HCT116 (cell line): ENCODE measurements around the gene PPP1R3G. TPM values are rescaled to one million over a fixed set of nuclear protein-coding genes. Genes with fewer than 3 reads are reported as not detected.

ENCODE experiments used
- ATAC-seq: fragments of 200-7000 bp; cut with Tn5 transposase; 2 replicates; pipeline ENCODE4 v1.9.1; 2020; ENCODE audit warnings: mild to moderate bottlenecking, moderate library complexity
- BruUV-seq: library from RNA; stranded (reverse); fragments of 400-500 nt; replicated peaks from 2 replicates; lab custom pipeline; 2021; lab: Mats Ljungman, UMichigan
- CTCF ChIA-PET: fragments of 300-600 bp; sonication (Branson Sonifier 250); formaldehyde crosslinking; loops from one replicate; lab custom pipeline; 2021; ENCODE audit warnings: antibody characterized with exemption; lab: Charles Lee
- POLR2A ChIA-PET: fragments of 300-600, 350-600 bp; sonication (Branson Sonifier 250); formaldehyde crosslinking; loops from one replicate; lab custom pipeline; 2021; ENCODE audit warnings: antibody characterized with exemption; lab: Charles Lee
- RAD21 ChIA-PET, 2 experiments: fragments of 300-600 bp; sonication (Branson Sonifier 250); formaldehyde crosslinking; loops; one replicate each; lab custom pipeline; 2023; ENCODE audit warnings: low total read pairs in 2 of 2; ENCODE audit not compliant: uncharacterized antibody in 2 of 2, unreplicated experiment in 2 of 2, low non-redundant PET in 1 of 2; lab: Charles Lee
- DNase-seq: peaks from one replicate; pipeline ENCODE4 v3.0.0-alpha.2; 2010; ENCODE audit warnings: low read depth, low spot score
- H2AFZ ChIP-seq: fragments of 200-600 bp; shearing (Covaris generic), sonication (generic); 2 replicates; pipeline ENCODE4 v1.6.1; 2017; ENCODE audit warnings: low read depth, mixed run types, mixed read lengths, antibody characterized with exemption, low read length; ENCODE audit not compliant: poor library complexity, severe bottlenecking
- H3K27ac ChIP-seq: 2 replicates; pipeline ENCODE4 v1.5.1; 2012; ENCODE audit warnings: low read depth, low read length
- H3K27me3 ChIP-seq: fragments of 200-600 bp; sonication (generic); 2 replicates; pipeline ENCODE4 v1.6.1; 2016; ENCODE audit warnings: mixed run types, low read length, mixed read lengths; ENCODE audit not compliant: insufficient read depth
- H3K36me3 ChIP-seq, 2 experiments: fragments of 200-500 bp in 1 of 2; fragments of 200-600 bp in 1 of 2; sonication (Bioruptor generic) in 1 of 2; sonication (generic) in 1 of 2; 2 replicates each; pipeline versions ENCODE4 v1.5.1 to v1.6.1; 2014 to 2016; ENCODE audit warnings: low read length in 2 of 2, inconsistent platforms in 1 of 2, mixed read lengths in 1 of 2, mixed run types in 1 of 2; ENCODE audit not compliant: insufficient read depth in 2 of 2, control insufficient read depth in 1 of 2
- H3K4me1 ChIP-seq, 2 experiments: fragments of 200-600 bp in 1 of 2; sonication (generic) in 1 of 2; 2 replicates each; pipeline versions ENCODE4 v1.5.1 to v1.6.1; 2012 to 2017; ENCODE audit warnings: low read length in 2 of 2, inconsistent platforms in 1 of 2, mild to moderate bottlenecking in 1 of 2, mixed read lengths in 1 of 2, mixed run types in 1 of 2, moderate library complexity in 1 of 2; ENCODE audit not compliant: insufficient read depth in 2 of 2, control insufficient read depth in 1 of 2
- H3K4me2 ChIP-seq: fragments of 200-600 bp; sonication (generic); 2 replicates; pipeline ENCODE4 v1.6.1; 2017; ENCODE audit warnings: mixed run types, low read length, mixed read lengths
- H3K4me3 ChIP-seq, 2 experiments: fragments of 200-600 bp in 1 of 2; sonication (generic) in 1 of 2; replicated peaks in 1 of 2; 2 replicates each; pipeline ENCODE4 v1.5.1; 2011 to 2016; ENCODE audit warnings: low read length in 2 of 2, control low read depth in 1 of 2, low read depth in 1 of 2, mild to moderate bottlenecking in 1 of 2, mixed read lengths in 1 of 2, mixed run types in 1 of 2
- H3K79me2 ChIP-seq: fragments of 200-600 bp; sonication (generic); 2 replicates; pipeline ENCODE4 v1.6.1; 2017; ENCODE audit warnings: mild to moderate bottlenecking, mixed run types, low read length, moderate library complexity, mixed read lengths; ENCODE audit not compliant: insufficient read depth
- H3K9ac ChIP-seq: fragments of 200-600 bp; sonication (generic); 2 replicates; pipeline ENCODE4 v1.6.1; 2016; ENCODE audit warnings: low read length, mixed read lengths
- H3K9me2 ChIP-seq: fragments of 200-600 bp; sonication (generic), shearing (Covaris generic); 2 replicates; pipeline ENCODE4 v1.6.1; 2017; ENCODE audit warnings: mixed run types, mild to moderate bottlenecking, moderate library complexity; ENCODE audit not compliant: insufficient read depth
- H3K9me3 ChIP-seq, 2 experiments: fragments of 200-500 bp in 1 of 2; fragments of 200-600 bp in 1 of 2; sonication (Bioruptor generic) in 1 of 2; sonication (generic) in 1 of 2; 2 replicates each; pipeline ENCODE4 v1.6.1; 2014 to 2017; ENCODE audit warnings: low read length in 2 of 2, mixed read lengths in 2 of 2, inconsistent platforms in 1 of 2, low read depth in 1 of 2, mild to moderate bottlenecking in 1 of 2, mixed run types in 1 of 2, moderate library complexity in 1 of 2; ENCODE audit not compliant: control insufficient read depth in 1 of 2, insufficient read depth in 1 of 2
- H4K20me1 ChIP-seq: fragments of 200-600 bp; sonication (generic), shearing (Covaris generic); 2 replicates; pipeline ENCODE4 v1.6.1; 2017; ENCODE audit warnings: mixed run types, mild to moderate bottlenecking, moderate library complexity; ENCODE audit not compliant: insufficient read depth
- CBX3 ChIP-seq: IDR thresholded peaks from 2 replicates; pipeline ENCODE4 v1.6.1; 2012; ENCODE audit warnings: low read depth
- EGR1 ChIP-seq: IDR thresholded peaks from 2 replicates; pipeline ENCODE4 v1.6.1; 2012; ENCODE audit warnings: low read depth
- ELF1 ChIP-seq: IDR thresholded peaks from 2 replicates; pipeline ENCODE4 v1.6.1; 2012; ENCODE audit warnings: low read depth, borderline replicate concordance
- EZH2 ChIP-seq: fragments of 200-600 bp; sonication (generic); IDR thresholded peaks from 2 replicates; pipeline ENCODE4 v1.6.1; 2017; ENCODE audit warnings: antibody characterized with exemption, mixed run types
- JUND ChIP-seq: IDR thresholded peaks from 2 replicates; pipeline ENCODE4 v1.6.1; 2012
- POLR2AphosphoS5 ChIP-seq: IDR thresholded peaks from 2 replicates; pipeline ENCODE4 v1.6.1; 2011; ENCODE audit warnings: mild to moderate bottlenecking, low read depth, low read length, moderate library complexity
- SP1 ChIP-seq: IDR thresholded peaks from 2 replicates; pipeline ENCODE4 v1.6.1; 2012; ENCODE audit warnings: low read depth
- YY1 ChIP-seq: IDR thresholded peaks from 2 replicates; pipeline ENCODE4 v1.6.1; 2011; ENCODE audit warnings: low read length, low read depth, moderate library complexity, mild to moderate bottlenecking; ENCODE audit not compliant: insufficient replicate concordance; ENCODE audit errors: extremely low read depth
- intact Hi-C: fragments of 100-400 bp; cut with micrococcal nuclease; formaldehyde crosslinking; loops from 2 replicates; pipeline ENCODE4 v1.10.0; 2022
- total RNA-seq: library from RNA; stranded (reverse); gene quantifications from one replicate; pipeline ENCODE4 v1.2.1, GENCODE V29; 2021; ENCODE audit not compliant: unreplicated experiment
- TF ChIP-seq, protein P1 (sequence below), 3 experiments: fragments of 200-600 bp in 1 of 3; sonication (generic) in 1 of 3; IDR thresholded peaks in 2 of 3; conservative IDR thresholded peaks in 1 of 3; 2 replicates each; pipeline ENCODE4 v1.5.1; 2012 to 2017; ENCODE audit warnings: low read depth in 2 of 3, low read length in 2 of 3, antibody characterized with exemption in 1 of 3, borderline replicate concordance in 1 of 3, control low read depth in 1 of 3, mild to moderate bottlenecking in 1 of 3, mixed read lengths in 1 of 3, mixed run types in 1 of 3, moderate library complexity in 1 of 3; ENCODE audit not compliant: insufficient read depth in 1 of 3
- TF ChIP-seq, protein P2 (sequence below): IDR thresholded peaks from 2 replicates; pipeline ENCODE4 v1.6.1; 2012
- TF ChIP-seq, protein P3 (sequence below): IDR thresholded peaks from 2 replicates; pipeline ENCODE4 v1.6.1; 2011; ENCODE audit warnings: mild to moderate bottlenecking, low read length, moderate library complexity; ENCODE audit not compliant: insufficient replicate concordance; ENCODE audit errors: extremely low read depth
- TF ChIP-seq, protein P4 (sequence below): IDR thresholded peaks from 2 replicates; pipeline ENCODE4 v1.6.1; 2012; ENCODE audit warnings: low read depth

The PPP1R3G gene
- total RNA-seq, 1 experiment from 2014 or later = 0.27 TPM

- no peak overlapping the region for H3K4me3 ChIP-seq
- ChIA-PET CTCF (no interaction called here), RAD21 (no interaction called here), POLR2A (no interaction called here)
- BruUV-seq = no TSS peak
- no peak overlapping the region for H2AFZ ChIP-seq
- TF ChIP-seq SP1 (no peak), EGR1 (no peak), ELF1 (no peak), CBX3 (no peak), JUND (no peak), POLR2AphosphoS5 (no peak), YY1 (no peak), EZH2 (no peak)
- TF ChIP-seq, protein P1, sequence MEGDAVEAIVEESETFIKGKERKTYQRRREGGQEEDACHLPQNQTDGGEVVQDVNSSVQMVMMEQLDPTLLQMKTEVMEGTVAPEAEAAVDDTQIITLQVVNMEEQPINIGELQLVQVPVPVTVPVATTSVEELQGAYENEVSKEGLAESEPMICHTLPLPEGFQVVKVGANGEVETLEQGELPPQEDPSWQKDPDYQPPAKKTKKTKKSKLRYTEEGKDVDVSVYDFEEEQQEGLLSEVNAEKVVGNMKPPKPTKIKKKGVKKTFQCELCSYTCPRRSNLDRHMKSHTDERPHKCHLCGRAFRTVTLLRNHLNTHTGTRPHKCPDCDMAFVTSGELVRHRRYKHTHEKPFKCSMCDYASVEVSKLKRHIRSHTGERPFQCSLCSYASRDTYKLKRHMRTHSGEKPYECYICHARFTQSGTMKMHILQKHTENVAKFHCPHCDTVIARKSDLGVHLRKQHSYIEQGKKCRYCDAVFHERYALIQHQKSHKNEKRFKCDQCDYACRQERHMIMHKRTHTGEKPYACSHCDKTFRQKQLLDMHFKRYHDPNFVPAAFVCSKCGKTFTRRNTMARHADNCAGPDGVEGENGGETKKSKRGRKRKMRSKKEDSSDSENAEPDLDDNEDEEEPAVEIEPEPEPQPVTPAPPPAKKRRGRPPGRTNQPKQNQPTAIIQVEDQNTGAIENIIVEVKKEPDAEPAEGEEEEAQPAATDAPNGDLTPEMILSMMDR (IDR thresholded peaks at IDR 0.05 in 2 of 3, conservative IDR thresholded peaks at IDR 0.05 in 1 of 3; ENCODE audit: borderline replicate concordance in 1 of 3, insufficient read depth in 1 of 3, low read depth in 2 of 3, low read length in 2 of 3) = no peak
- TF ChIP-seq, protein P2, sequence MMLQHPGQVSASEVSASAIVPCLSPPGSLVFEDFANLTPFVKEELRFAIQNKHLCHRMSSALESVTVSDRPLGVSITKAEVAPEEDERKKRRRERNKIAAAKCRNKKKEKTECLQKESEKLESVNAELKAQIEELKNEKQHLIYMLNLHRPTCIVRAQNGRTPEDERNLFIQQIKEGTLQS = no peak
- TF ChIP-seq, protein P3, sequence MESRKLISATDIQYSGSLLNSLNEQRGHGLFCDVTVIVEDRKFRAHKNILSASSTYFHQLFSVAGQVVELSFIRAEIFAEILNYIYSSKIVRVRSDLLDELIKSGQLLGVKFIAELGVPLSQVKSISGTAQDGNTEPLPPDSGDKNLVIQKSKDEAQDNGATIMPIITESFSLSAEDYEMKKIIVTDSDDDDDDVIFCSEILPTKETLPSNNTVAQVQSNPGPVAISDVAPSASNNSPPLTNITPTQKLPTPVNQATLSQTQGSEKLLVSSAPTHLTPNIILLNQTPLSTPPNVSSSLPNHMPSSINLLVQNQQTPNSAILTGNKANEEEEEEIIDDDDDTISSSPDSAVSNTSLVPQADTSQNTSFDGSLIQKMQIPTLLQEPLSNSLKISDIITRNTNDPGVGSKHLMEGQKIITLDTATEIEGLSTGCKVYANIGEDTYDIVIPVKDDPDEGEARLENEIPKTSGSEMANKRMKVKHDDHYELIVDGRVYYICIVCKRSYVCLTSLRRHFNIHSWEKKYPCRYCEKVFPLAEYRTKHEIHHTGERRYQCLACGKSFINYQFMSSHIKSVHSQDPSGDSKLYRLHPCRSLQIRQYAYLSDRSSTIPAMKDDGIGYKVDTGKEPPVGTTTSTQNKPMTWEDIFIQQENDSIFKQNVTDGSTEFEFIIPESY = no peak
- TF ChIP-seq, protein P4, sequence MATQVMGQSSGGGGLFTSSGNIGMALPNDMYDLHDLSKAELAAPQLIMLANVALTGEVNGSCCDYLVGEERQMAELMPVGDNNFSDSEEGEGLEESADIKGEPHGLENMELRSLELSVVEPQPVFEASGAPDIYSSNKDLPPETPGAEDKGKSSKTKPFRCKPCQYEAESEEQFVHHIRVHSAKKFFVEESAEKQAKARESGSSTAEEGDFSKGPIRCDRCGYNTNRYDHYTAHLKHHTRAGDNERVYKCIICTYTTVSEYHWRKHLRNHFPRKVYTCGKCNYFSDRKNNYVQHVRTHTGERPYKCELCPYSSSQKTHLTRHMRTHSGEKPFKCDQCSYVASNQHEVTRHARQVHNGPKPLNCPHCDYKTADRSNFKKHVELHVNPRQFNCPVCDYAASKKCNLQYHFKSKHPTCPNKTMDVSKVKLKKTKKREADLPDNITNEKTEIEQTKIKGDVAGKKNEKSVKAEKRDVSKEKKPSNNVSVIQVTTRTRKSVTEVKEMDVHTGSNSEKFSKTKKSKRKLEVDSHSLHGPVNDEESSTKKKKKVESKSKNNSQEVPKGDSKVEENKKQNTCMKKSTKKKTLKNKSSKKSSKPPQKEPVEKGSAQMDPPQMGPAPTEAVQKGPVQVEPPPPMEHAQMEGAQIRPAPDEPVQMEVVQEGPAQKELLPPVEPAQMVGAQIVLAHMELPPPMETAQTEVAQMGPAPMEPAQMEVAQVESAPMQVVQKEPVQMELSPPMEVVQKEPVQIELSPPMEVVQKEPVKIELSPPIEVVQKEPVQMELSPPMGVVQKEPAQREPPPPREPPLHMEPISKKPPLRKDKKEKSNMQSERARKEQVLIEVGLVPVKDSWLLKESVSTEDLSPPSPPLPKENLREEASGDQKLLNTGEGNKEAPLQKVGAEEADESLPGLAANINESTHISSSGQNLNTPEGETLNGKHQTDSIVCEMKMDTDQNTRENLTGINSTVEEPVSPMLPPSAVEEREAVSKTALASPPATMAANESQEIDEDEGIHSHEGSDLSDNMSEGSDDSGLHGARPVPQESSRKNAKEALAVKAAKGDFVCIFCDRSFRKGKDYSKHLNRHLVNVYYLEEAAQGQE = no peak
- H3K27ac ChIP-seq = no peak overlapping the region
- no peaks in the 10 kb centered on the region for H3K79me2 ChIP-seq
- no peak overlapping the region for H3K9ac ChIP-seq
- no peaks in the 10 kb centered on the region for H3K36me3 ChIP-seq
- H3K4me2 ChIP-seq = no peak overlapping the region
- no peak for ATAC-seq
- no peaks in the 10 kb centered on the region for H3K27me3 ChIP-seq
- no peaks in the 10 kb centered on the region for H4K20me1 ChIP-seq
- no peaks in the 10 kb centered on the region for H3K9me2 ChIP-seq
- DNase-seq = no peak
- intact Hi-C loops = no loop called here
- H3K9me3 ChIP-seq = no peaks in the 10 kb centered on the region
- no peaks in the 10 kb centered on the region for H3K4me1 ChIP-seq
Observed at GRCh38 chr6:5066456-5067093, 18.6 kb upstream of the PPP1R3G start.
